Kidney capillary endothelial cell (primary cell): ENCODE measurements around the gene CERS6.

Experiments used
- DNase-seq: peaks from one replicate; pipeline ENCODE4 v3.0.0-alpha.2; 2018; ENCODE audit warnings: low spot score

CERS6 gene

DNA sequence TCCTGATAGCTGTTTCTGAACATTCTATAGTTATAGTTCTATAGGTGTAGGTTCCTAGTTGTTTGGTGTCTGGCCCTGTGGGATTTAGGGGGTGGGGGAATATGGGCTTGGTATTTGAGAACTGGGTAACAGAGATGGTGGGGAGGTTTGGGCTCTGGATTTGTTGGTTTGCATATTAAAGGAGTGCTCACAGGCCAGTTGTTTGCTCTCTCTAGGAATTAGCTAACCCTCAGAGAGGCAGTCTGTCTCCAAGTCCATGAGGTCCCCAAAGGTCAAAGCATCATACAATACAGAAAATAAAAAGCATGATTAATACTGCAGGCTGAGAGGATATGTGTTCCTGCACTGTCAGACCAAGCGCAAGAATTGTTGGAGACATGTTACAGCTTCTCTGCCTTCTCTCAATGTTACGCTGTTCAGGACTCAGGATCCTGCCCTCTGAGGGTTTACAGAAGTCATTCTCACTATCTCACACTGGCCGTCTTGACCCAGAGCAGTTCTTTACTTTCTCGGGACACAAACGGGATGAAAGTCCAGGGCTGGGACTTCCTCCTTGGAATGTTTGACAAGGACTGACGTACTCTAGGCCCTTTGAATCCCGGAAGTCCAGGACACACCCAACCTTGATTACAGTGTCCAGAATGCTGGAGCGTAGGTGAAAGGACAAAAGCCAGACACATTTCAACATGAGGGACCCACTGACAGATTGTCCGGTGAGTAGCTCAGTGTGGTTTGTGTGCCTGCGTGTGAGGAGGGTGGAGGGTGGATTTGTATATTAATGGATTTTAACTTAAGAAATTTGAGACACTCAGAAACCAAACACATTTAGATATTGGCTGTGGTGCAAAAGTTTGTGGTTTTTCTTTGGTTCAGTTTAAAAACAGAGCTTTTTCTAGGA is 346.1 kb downstream of the CERS6 start, which contains the start of gene NOSTRIN:
TSS of gene NOSTRIN (plus strand) at position 677 of the 898 bp plus-strand sequence. CDS start at position 687, 10 bp downstream.
- no peak for DNase-seq

DNA sequence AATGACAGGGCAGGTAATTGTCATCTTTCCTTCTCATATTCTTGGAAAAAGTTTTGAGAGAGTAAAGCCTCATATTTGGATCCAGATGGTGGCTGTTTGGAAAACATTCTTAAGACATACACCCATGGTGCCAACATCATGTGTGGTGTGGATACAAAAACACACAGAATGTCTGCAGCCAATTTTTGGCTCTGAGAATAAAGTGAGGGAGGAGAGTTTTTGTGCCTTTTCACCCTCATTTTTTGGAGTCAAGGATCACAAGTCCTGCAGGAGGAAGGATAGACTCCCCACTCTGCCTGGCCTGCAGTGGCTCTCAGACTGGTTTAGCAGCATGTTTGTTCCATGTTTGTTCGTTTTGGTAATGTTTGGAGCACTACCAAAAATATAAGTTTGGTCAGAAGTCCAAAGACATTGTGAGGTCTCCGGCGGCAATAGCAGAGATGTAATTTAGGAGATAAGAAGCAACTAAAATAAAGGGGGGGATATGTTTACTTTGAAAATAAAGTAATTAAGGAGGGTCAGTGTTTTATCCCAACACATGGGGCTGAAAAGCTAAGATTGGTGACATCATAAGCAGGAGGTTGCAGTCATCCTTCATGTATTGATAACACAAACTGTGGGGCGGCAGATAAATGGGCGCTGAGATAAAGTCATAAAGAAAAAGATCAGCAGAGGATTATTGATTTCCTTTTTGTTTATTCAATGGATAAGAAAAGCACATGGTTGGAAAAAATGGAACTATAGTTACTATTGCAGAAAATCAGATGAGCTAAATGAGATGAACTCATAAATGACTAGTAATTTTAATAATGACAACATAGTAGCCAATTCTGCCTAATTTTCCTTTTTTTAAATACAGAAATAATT is 347.0 kb downstream of the CERS6 start:
- DNase-seq, result no peak

DNA sequence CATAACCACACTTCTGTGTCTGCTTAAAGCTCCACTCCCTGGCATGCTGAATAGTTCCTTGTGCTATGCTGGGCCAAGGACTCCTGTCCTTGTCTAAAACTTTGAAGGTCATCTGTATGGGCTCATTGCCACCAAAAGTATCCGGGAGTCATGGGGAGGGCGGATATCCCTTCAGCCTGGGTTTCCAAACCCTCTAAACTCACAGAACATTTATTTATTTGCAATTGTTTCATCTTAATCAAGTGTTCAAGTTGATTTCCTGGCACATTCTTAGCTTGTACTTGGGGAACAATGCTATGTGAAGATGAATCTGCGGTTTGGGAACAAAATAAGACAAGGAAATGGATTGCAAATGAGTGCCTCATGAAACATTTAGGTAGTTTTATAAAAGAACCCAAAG is 348.1 kb downstream of the CERS6 start:
- no peak for DNase-seq

DNA sequence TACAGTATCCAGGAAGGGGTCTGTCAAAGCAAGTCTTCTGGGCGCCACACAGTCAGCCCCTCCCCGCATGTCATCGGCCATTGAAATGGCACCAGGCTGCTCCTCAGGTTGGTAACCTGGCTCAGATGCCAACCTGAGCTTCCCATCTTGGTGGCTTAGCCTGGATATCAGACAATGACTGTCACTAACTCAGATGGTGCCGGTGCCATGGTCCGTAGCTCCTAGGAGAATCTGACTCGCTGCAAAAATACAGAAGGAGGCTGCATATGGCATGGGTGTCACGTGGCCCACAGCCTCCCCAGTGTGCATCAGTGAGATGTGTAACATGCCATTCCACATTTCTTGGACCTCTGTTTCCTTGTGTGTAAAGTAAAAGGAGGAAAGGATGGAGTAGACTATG is 349.5 kb downstream of the CERS6 start:
- DNase-seq, result no peak

DNA sequence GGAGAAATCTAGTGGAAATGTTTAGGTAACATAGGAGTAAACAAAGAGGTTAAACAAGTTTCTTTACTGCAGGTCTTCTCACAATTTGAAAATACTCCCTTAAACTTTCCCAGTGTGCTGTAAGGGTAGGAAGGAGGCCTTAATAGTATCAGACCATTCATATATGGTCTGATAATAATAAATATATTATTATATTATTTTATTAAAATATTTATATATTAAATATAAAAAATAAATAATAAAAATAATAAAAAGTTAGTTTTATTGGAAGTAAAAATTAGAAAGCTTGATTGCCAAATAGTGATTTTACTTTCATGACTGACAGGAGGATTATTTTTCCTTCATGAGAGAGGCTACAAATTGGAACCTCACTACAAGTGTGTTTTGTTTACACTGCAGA is 353.5 kb downstream of the CERS6 start:
- DNase-seq, result no peak

DNA sequence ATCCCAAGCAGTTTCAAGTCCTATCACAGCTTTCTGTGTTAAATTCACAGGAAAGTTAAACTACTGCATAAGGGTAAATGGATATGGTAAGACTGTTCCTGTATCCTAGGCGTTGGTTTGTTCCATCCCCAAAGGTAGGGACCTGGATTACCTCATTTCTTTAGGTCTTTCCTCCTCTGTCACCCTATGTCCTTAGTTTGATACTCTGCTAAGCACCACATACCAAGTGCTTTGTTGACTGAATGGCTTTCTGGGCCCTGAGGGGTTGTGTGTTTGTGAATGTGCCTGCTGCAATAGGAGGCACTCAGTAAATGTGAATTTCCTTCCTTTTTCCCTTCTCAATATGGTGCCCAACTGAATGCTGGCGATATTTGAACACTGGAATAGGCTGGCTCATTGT is 354.2 kb downstream of the CERS6 start:
- DNase-seq, result no peak

DNA sequence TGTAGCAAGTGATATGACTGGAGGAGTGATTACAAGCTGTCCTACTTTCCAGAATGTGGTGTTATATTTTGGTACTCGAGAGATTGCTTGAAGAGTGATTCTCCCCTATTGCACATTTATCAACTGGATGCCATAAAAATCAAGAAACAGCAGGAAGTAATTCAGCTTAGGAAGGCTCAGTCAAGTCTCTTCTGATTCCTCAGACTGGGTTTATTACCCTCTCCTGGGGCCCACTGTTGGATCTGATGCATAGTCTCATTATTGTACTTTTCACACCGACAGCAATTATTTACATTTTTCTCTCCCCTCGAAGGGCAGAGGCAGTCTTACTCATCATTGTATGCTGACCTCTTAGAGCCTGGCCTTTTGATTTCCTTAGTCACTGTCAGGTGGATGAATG is 355.6 kb downstream of the CERS6 start:
- no peak for DNase-seq

DNA sequence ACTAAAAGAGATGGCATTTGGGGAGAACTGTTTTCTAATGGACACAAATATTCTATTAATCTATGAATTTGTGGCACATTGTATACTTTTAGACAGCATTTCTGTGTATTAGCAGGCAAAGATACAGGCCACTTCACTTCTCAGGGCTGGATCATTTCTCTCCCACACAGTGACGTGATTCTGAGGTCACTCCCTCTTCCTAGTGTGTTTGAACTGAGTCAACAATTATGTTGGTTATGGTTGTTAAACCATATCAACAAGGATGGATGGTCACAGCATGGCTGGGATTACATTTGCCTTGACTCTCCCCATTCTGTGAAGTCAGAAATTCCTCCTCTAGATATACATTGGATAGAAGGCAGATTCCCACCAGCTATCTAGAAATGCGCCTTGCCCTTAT is 358.0 kb downstream of the CERS6 start:
- no peak for DNase-seq

DNA sequence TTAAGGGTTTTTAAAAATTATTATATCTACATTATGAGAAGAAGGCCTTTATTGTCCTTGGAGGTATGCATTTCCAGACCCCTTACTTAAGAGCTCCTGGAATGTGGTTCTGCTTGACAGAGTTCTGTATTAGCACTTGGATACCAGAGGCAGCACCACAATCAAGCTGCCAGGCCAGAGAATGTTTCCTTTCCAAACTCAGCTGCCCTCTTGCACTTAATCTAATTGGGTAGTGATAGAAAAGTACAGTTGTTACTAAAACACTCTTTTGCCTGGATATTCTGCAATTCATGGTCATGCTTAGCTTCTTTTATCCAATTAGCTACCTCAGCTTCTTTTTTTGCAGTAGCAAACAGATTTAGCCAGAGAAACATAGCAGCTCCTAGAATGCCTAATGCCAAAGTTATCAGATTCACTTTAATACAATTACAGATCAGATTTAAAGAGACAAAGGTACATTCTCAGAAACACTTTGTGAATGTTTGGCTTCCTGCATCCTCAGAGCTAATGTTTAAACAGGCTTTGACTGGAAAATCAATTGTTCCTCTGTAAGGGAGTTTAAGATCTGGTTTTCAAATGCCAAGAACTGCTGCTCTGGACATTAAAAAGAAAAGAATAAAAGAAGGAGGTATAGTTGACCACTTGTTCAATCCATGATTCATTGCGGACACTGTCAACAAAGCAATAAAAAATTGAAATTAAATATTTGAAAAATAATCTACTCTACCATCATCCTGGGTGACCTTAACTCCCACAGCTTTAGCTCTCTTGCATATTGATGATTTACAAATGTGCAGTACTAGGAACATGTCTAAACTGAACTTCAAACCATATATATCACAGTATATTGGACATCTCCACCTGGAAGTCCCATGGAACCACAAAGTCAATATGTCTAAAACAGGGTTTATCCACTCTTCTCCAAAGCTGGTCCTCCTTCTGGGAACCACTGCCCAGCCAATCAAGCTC is 359.2 kb downstream of the CERS6 start:
- no peak for DNase-seq

DNA sequence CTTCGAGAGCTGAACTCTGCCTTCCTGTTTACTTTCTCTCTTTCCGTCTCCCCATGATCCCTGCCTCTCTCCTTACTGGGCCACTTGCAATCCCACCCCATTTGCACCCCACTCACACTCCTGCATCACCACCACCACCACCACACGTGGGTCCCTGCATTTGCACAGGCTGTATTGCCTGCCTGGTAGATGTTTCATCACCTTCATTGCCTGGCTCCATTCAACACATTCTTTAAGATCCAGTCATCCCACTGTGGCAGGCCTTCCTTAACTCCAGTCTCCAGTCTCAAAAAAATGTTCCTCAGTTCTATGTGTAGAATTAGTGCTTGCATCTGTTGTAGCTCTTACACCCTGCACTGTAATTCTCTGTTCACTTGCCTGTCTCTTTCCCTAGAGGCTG is 360.3 kb downstream of the CERS6 start:
- DNase-seq, result no peak

DNA sequence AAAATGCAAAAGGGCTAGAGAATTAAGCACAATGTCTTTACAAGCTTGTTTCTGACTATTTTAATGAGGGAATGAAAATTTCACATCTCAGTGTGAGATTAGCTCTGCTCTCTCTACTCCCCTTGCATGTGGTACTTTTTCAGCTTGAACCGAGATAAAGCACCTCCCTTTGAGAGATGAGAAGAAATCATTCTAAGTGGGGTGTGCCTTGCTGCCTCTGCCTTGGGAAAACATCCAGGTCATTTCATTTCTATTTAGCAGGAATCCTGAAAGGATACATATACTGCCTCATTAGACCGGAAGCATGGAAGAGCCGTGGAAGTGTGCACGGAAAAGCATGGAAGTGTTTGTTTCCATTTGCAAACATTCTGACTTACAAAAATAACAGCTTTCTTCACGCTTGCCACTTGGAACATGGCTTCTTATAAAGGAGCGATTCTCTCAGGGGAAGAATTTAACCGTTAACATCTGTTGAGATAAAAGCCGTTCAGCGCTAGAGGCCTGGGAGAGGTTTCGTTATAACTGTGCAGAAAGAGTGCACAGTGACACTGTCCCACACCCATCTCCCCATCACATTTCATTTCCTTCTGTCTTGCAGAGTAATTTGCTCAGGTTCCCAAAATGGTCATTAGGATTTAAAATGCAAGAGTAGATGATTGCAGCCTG is 363.1 kb downstream of the CERS6 start:
- no peak for DNase-seq

DNA sequence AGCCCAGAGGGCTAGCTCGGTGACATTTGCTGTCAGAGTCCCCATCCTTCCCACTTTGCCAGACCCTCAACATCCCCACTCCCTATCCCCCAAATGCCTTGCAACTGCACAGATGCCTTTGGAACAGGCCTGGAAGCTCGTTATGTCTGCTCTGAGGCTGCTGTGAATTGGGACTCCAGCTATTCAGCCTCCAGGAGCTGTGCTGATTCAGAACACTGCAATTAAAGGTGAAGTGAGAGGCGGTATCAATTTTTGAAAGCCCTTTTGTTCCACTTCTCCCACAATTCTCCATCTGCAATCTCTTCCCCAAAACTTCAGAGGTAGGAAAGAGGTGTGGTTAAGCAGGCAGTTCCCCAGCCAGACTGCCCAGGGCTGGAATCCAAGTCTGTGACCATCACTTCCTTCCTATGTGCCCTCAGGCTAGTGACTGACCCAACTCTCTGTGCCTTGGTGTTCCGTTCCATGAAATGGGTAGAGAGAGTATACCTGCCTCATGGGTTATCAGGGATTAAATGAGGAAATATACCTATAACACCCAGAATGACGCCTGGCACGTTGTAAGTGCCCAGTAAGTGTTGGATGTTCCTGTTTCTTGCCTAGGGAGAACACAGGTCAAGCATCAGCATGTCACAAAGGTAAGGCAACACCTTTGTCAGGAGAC is 363.9 kb downstream of the CERS6 start:
- no peak for DNase-seq

DNA sequence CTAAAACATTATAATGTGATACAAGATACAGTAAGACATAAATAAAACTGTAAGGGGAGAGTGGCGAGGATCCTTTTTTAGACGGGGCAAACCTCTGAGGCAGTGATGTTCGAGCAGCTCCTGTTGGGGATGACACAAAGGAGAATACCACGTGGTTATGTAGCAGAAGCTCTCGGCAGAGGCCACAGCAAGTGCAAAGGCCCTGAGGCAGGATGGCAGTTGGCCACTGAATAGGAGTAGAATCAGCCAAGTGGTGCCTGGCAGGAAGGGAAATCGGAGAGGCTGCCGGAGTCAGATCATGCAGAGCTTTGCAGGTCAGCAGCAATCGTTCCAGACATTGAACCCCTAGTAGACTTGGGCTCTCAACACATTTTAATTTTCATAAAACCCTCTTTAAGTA is 365.5 kb downstream of the CERS6 start:
- DNase-seq, result no peak

DNA sequence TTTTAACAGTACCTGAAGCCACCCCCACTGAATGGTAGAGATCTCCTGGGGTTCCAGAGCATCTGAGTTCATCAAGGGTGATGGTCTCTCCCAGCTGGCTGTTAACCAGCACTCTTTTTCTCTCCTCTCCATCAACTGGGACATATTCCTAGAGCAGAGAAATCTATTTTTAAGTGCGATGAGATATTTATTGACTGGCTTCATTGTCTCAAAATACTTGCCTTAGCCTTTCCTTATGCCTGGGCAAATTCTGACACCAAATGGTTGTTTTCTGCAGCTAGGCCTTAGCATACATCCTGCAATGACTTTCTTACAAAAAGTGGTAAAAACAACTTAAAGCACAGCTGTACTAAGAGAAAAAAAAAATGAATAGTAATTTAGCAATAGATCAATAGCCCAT is 365.9 kb downstream of the CERS6 start:
- DNase-seq, result no peak
